ENCODE measurements around the gene FAM89B. TPM values are rescaled to one million over a fixed set of nuclear protein-coding genes. Genes with fewer than 3 reads are reported as not detected.

FAM89B gene
- total RNA-seq, 1 experiment from 2014 or later, result 102 TPM

DNA sequence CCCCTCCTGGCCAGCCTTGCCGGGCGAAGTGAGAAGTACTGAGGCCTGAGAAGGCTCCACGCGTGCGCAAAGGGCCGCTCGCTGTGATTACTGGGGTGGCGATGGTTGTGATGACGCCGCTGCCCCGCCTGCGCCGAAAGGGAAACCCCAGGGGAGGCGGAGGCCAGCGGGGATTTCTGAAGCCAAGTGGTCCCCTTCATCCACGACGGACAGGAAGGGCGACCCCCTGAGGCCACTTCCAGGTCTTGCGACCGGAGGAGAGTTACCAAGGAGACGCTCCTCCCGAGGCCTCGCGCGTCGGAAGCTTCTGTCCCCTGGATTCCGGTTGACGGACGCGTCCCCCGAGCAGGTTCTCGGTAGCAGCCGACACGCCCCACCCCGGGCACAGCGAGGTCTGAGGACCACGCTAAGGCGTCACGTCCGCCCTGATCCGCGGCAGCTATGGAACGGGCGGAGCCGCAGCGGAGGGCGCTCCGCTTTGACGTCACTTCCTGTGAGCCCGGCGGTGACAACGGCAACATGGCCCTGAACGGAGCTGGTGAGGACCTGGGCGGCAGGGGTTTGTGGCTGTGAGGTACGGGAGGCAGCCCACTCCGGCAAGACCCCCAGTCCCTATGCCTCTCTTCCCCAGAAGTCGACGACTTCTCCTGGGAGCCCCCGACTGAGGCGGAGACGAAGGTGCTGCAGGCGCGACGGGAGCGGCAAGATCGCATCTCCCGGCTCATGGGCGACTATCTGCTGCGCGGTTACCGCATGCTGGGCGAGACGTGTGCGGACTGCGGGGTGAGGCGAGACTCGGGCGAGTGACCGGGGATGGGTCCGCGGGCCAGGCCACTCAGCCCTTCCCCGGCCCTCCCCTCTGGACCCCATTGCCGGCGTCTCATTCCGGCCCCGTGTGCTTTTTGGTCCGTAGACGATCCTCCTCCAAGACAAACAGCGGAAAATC, 2.1 kb upstream of the FAM89B start, which contains the start of gene ZNRD2:
Gene ZNRD2, plus strand, starts transcription at position 505 of the 946 bp plus-strand sequence. Its CDS starts 15 bp downstream, at position 520.
- BruUV-seq (replicated peaks), result TSS peak; percentile 85
- intact Hi-C loops (cut with micrococcal nuclease; ENCODE audit: unreplicated experiment), result no loop called here
- no peaks in the 10 kb centered on the region; the same call in 1 of the 2 replicates for H3K36me3 ChIP-seq (ENCODE audit: control insufficient read depth, insufficient read depth, low read length)
- POLR2A ChIA-PET, result interaction anchor here (0.6 to 1.1 kb wide), 4 partner anchors 10 to 147 kb away, joined by 3 to 9 read pairs (median 4); partner anchors contain the start of gene NEAT1
- CTCF ChIA-PET, result interaction anchor here (0.6 to 2.5 kb wide), 5 partner anchors 10 to 200 kb away, joined by 3 to 18 read pairs (median 4); no protein-coding TSS in a partner anchor
- peak within 1 kb of the TSS; percentile 82 to 93 for H3K4me3 ChIP-seq (ENCODE audit: low read depth in 2 of 2, low read length in 2 of 2)
- ATAC-seq (peak; percentile 82), DNase-seq (ENCODE audit: low read depth, low spot score) (peak; percentile 94)
- TF ChIP-seq POLR2AphosphoS5 (IDR thresholded peaks at IDR 0.05; ENCODE audit: low read depth, low read length), result peak; percentile 86
- TF ChIP-seq TCF7L2 (IDR thresholded peaks at IDR 0.05; ENCODE audit: low read depth, low read length), result peak; percentile 90
- peak; percentile 27; the same call in 1 of the 2 replicates for TF ChIP-seq CTCF (IDR thresholded peaks at IDR 0.05)
- peak in 1 of 2 experiments; percentile 48; a peak in 1 of 4 replicates for TF ChIP-seq REST (IDR thresholded peaks at IDR 0.05; ENCODE audit: insufficient read depth in 1 of 2, low read depth in 2 of 2, low read length in 1 of 2)
- TF ChIP-seq SIN3A (IDR thresholded peaks at IDR 0.05; ENCODE audit: borderline replicate concordance, insufficient read depth, low read depth, low read length), result peak; percentile 97
- H3K27me3 ChIP-seq (ENCODE audit: control insufficient read depth, insufficient read depth, low read length), result no peaks in the 10 kb centered on the region
- peak within 1 kb of the TSS; percentile 94 for H3K27ac ChIP-seq (ENCODE audit: low read length)
- in situ Hi-C loops (cut with HindIII; ENCODE audit: low pct_unique_long_range_greater_than_20kb, low sequenced_read_pairs), result no loop called here
- peaks cover 25% of the 10 kb centered on the region for H3K4me1 ChIP-seq (ENCODE audit: control insufficient read depth, insufficient read depth, low read length)
- no peaks in the 10 kb centered on the region for H3K9me3 ChIP-seq (ENCODE audit: control insufficient read depth, insufficient read depth, low read depth, low read length)

DNA sequence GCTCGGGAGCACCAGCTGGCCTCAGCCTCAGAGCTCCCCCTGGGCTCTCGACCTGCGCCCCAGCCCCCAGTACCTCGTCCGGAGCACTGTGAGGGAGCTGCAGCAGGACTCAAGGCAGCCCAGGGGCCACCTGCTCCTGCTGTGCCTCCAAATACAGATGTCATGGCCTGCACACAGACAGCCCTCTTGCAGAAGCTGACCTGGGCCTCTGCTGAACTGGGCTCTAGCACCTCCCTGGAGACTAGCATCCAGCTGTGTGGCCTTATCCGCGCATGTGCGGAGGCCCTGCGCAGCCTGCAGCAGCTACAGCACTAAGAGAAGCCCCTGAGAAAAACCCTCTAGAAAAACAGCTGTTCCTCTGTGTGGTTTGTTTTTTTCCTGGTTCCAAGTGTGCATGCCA, 918 bp upstream of the FAM89B start:
- POLR2A ChIA-PET, result interaction anchor here (0.6 kb wide), 1 partner anchor 43 kb away, joined by 5 read pairs; no protein-coding TSS in a partner anchor
- no peak for TF ChIP-seq POLR2AphosphoS5 (IDR thresholded peaks at IDR 0.05; ENCODE audit: low read depth, low read length)
- TF ChIP-seq SIN3A (IDR thresholded peaks at IDR 0.05; ENCODE audit: borderline replicate concordance, insufficient read depth, low read depth, low read length), result no peak
- DNase-seq (ENCODE audit: low read depth, low spot score) (no peak), ATAC-seq (no peak)
- Histone ChIP-seq H3K36me3 (ENCODE audit: control insufficient read depth, insufficient read depth, low read length) (no peaks in the 10 kb centered on the region; the same call in 1 of the 2 replicates), H3K4me3 (ENCODE audit: low read depth in 2 of 2, low read length in 2 of 2) (peak overlapping the region; percentile 82 to 93), H3K27ac (ENCODE audit: low read length) (peak overlapping the region; percentile 88), H3K4me1 (ENCODE audit: control insufficient read depth, insufficient read depth, low read length) (peaks cover 29% of the 10 kb centered on the region), H3K9me3 (ENCODE audit: control insufficient read depth, insufficient read depth, low read depth, low read length) (no peaks in the 10 kb centered on the region), H3K27me3 (ENCODE audit: control insufficient read depth, insufficient read depth, low read length) (no peaks in the 10 kb centered on the region)
- BruUV-seq (replicated peaks), result no TSS peak
- in situ Hi-C loops (cut with HindIII; ENCODE audit: low pct_unique_long_range_greater_than_20kb, low sequenced_read_pairs), result no loop called here
- CTCF ChIA-PET, result interaction anchor here (0.6 to 2.6 kb wide), 7 partner anchors 12 to 62 kb away, joined by 3 to 18 read pairs (median 7); partner anchors contain the start of genes KCNK7 and PCNX3
- intact Hi-C loops (cut with micrococcal nuclease; ENCODE audit: unreplicated experiment), result no loop called here
